Activated T-helper 1 cell treated with anti-CD3 and anti-CD28 coated beads, Interleukin-2, amount 50 U/mL, for 16 hours (primary cell): ENCODE measurements around the gene SLC35D2.

Source experiments
- DNase-seq, 2 donors: peaks; one replicate each; pipeline ENCODE4 v3.0.0-alpha.2; 2020; ENCODE audit warnings: low read depth in 1 of 2, low spot score in 1 of 2

SLC35D2 gene

GRCh38 chr9:96383165-96383942 is at the start of gene SLC35D2:
Gene SLC35D2 (minus strand): TSS chr9:96383711. CDS start chr9:96383634, 77 bp downstream.
- DNase-seq: no peak

- DNase-seq: no peak
Measured at GRCh38 chr9:96430377-96430776, 46.9 kb upstream of the SLC35D2 start.

- no peak for DNase-seq
Measured at GRCh38 chr9:96429732-96430131, 46.2 kb upstream of the SLC35D2 start.

- DNase-seq: no peak
Measured at GRCh38 chr9:96425500-96426169, 42.1 kb upstream of the SLC35D2 start.

GRCh38 chr9:96423985-96424336 is 40.5 kb upstream of the SLC35D2 start:
- no peak for DNase-seq

- DNase-seq: no peak
Measured at GRCh38 chr9:96423322-96423984, 39.9 kb upstream of the SLC35D2 start.

GRCh38 chr9:96420468-96421219 is 37.1 kb upstream of the SLC35D2 start:
- no peak for DNase-seq

GRCh38 chr9:96419691-96419969 is 36.1 kb upstream of the SLC35D2 start:
- no peak for DNase-seq

- DNase-seq: peak; percentile 12 to 31
Measured at GRCh38 chr9:96418920-96419690, 35.6 kb upstream of the SLC35D2 start.

GRCh38 chr9:96418083-96418919 is 34.8 kb upstream of the SLC35D2 start, which contains the start of gene ZNF367:
Gene ZNF367 (minus strand): TSS chr9:96418370. CDS start chr9:96418032, 338 bp downstream.
- peak; percentile 83 to 85 for DNase-seq

GRCh38 chr9:96417661-96418082 is 34.2 kb upstream of the SLC35D2 start:
- DNase-seq: peak in 1 of 2 donors; percentile 7

GRCh38 chr9:96417051-96417586 is 33.6 kb upstream of the SLC35D2 start:
- DNase-seq: peak; percentile 87 to 89

GRCh38 chr9:96413302-96414221 is 30.1 kb upstream of the SLC35D2 start:
- no peak for DNase-seq

GRCh38 chr9:96412174-96412913 is 28.8 kb upstream of the SLC35D2 start:
- DNase-seq: no peak

GRCh38 chr9:96411129-96411838 is 27.8 kb upstream of the SLC35D2 start:
- DNase-seq: no peak

GRCh38 chr9:96408409-96409280 is 25.1 kb upstream of the SLC35D2 start:
- DNase-seq: no peak
